ENCODE results near the gene SMIM44.

GRCh38 chr19:3433313-3433712, 49.9 kb downstream of the SMIM44 start:
- TF ChIP-seq CTCF (conservative IDR thresholded peaks at IDR 0.05) (no peak), ZFX (IDR thresholded peaks at IDR 0.05) (no peak)

Measured in C4-2B (cell line).